HepG2 (cell line): ENCODE measurements around the gene PLK2. TPM values are rescaled to one million over a fixed set of nuclear protein-coding genes. Genes with fewer than 3 reads are reported as not detected.

Experiments
- ATAC-seq: fragments of 200-7000 bp; cut with Tn5 transposase; 3 replicates; pipeline ENCODE4 v1.9.1; 2020; ENCODE audit warnings: mild to moderate bottlenecking, moderate library complexity
- BruUV-seq: library from RNA; stranded (reverse); fragments of 400-500 nt; replicated peaks from 2 replicates; lab custom pipeline; 2021; lab: Mats Ljungman, UMichigan
- CTCF ChIA-PET: fragments of 300-600 bp; formaldehyde crosslinking; extraction: SDS; loops from one replicate; lab custom pipeline; 2021; ENCODE audit warnings: low total read pairs, inconsistent platforms, low intra/inter-chr PET ratio; lab: Yijun Ruan, JAX
- POLR2A ChIA-PET: fragments of 350-600 bp; sonication (Branson Sonifier 250); formaldehyde crosslinking; loops from one replicate; lab custom pipeline; 2020; ENCODE audit warnings: antibody characterized with exemption, inconsistent platforms; lab: Yijun Ruan, JAX
- DNase-seq: peaks from one replicate; pipeline ENCODE4 v3.0.0-alpha.2; 2015; ENCODE audit warnings: low spot score
- FAIRE-seq: peaks from 3 replicates; lab custom pipeline; 2011; peaks lifted over from hg19 to GRCh38; lab: Jason Lieb, UNC
- H2AFZ ChIP-seq: one replicate; pipeline ENCODE4 v1.6.1; 2011; ENCODE audit warnings: low read length, inconsistent platforms
- H3K27ac ChIP-seq: fragments of 300-600 bp; 3 replicates; pipeline ENCODE4 v1.8.0; 2011; ENCODE audit warnings: mixed run types, mild to moderate bottlenecking, mixed read lengths, low read length, inconsistent platforms; ENCODE audit not compliant: insufficient read depth; ENCODE audit errors: extremely low read length
- H3K27me3 ChIP-seq, 2 experiments: fragments of 200-600 bp in 1 of 2; 2 replicates in 1 of 2; 3 replicates in 1 of 2; pipeline versions ENCODE4 v1.6.0 to v1.8.0; 2011; ENCODE audit warnings: low read length in 2 of 2, mild to moderate bottlenecking in 2 of 2, moderate library complexity in 2 of 2, inconsistent platforms in 1 of 2; ENCODE audit not compliant: insufficient read depth in 2 of 2, control insufficient read depth in 1 of 2
- H3K36me3 ChIP-seq, 2 experiments: fragments of 200-600 bp in 1 of 2; replicated peaks in 1 of 2; 2 replicates in 1 of 2; 3 replicates in 1 of 2; pipeline versions ENCODE4 v1.5.1 to v1.8.0; 2011; ENCODE audit warnings: low read length in 2 of 2, inconsistent platforms in 1 of 2; ENCODE audit not compliant: insufficient read depth in 2 of 2, control insufficient read depth in 1 of 2
- H3K4me1 ChIP-seq: 2 replicates; pipeline ENCODE4 v1.5.1; 2012; ENCODE audit warnings: low read length, inconsistent platforms; ENCODE audit not compliant: insufficient read depth
- H3K4me2 ChIP-seq: 2 replicates; pipeline ENCODE4 v1.6.0; 2011; ENCODE audit warnings: low read depth, low read length, inconsistent platforms
- H3K4me3 ChIP-seq, 3 experiments: fragments of 200-600 bp in 1 of 3; sonication (generic), shearing (Covaris generic) in 1 of 3; replicated peaks in 1 of 3; 2 replicates each; pipeline ENCODE4 v1.5.1; 2011 to 2016; ENCODE audit warnings: low read length in 3 of 3, inconsistent platforms in 2 of 3, low read depth in 2 of 3, mild to moderate bottlenecking in 2 of 3, control low read depth in 1 of 3, mixed read lengths in 1 of 3; ENCODE audit not compliant: insufficient read depth in 1 of 3
- H3K79me2 ChIP-seq: one replicate; pipeline ENCODE4 v1.6.1; 2011; ENCODE audit warnings: low read length, inconsistent platforms; ENCODE audit not compliant: insufficient read depth
- H3K9ac ChIP-seq: 2 replicates; pipeline ENCODE4 v1.6.0; 2011; ENCODE audit warnings: mild to moderate bottlenecking, low read depth, low read length, inconsistent platforms; ENCODE audit not compliant: insufficient read depth
- H3K9me3 ChIP-seq: 2 replicates; pipeline ENCODE4 v1.5.1; 2012; ENCODE audit warnings: mild to moderate bottlenecking, low read length
- H4K20me1 ChIP-seq: 2 replicates; pipeline ENCODE4 v1.6.0; 2011; ENCODE audit warnings: inconsistent platforms, mild to moderate bottlenecking, low read length, moderate library complexity; ENCODE audit not compliant: insufficient read depth
- GZF1 ChIP-seq: sonication (generic); formaldehyde crosslinking; IDR thresholded peaks from 2 replicates; pipeline ENCODE4 v1.5.1; 2020; ENCODE audit warnings: mild to moderate bottlenecking, missing genetic modification reagents
- JDP2 ChIP-seq: sonication (generic); formaldehyde crosslinking; IDR thresholded peaks from 2 replicates; pipeline ENCODE4 v1.8.1; 2022; ENCODE audit warnings: missing genetic modification reagents, borderline replicate concordance
- ZNF292 ChIP-seq: sonication (generic); formaldehyde crosslinking; IDR thresholded peaks from 2 replicates; pipeline ENCODE4 v1.8.1; 2022; ENCODE audit warnings: mild to moderate bottlenecking, low read depth, missing genetic modification reagents, borderline replicate concordance
- ZNF83 ChIP-seq: sonication (generic); formaldehyde crosslinking; IDR thresholded peaks from 2 replicates; pipeline ENCODE4 v1.4.0; 2020; ENCODE audit warnings: missing genetic modification reagents, mild to moderate bottlenecking, borderline replicate concordance
- WGBS: methylation state at CpG from one replicate; pipeline ENCODE4 v1.1.6; 2017; ENCODE audit warnings: low lambda C conversion rate; 5-methylcytosine and 5-hydroxymethylcytosine counted together
- in situ Hi-C: cut with HindIII; loops from 2 replicates; pipeline ENCODE4 v1.10.0; 2017; ENCODE audit warnings: low pct_unique_long_range_greater_than_20kb; ENCODE audit not compliant: extremely low pct_ligation_motif_present
- intact Hi-C: fragments of 100-400 bp; cut with micrococcal nuclease; formaldehyde crosslinking; loops from one replicate; pipeline ENCODE4 v1.10.0; 2022; ENCODE audit not compliant: unreplicated experiment
- polyA plus RNA-seq, 8 experiments: library from polyadenylated mRNA; depleted of rRNA in 3 of 8; stranded (reverse) in 7 of 8; unstranded in 1 of 8; fragments of >200 nt; fragmentation: Illumina TruSeq in 4 of 8; extraction: Trizol in 4 of 8; gene quantifications; 2 replicates each; pipeline versions ENCODE4 v1.2.1 to v1.2.3, GENCODE V29; 2011 to 2016; ENCODE audit warnings: low read depth in 4 of 8, missing spikeins in 1 of 8, mixed read lengths in 1 of 8; ENCODE audit not compliant: insufficient read depth in 1 of 8
- total RNA-seq, 5 experiments: library from RNA; depleted of rRNA; stranded (reverse); fragments of >200 nt; fragmentation: Illumina TruSeq; extraction: Trizol; gene quantifications; 2 replicates each; pipeline ENCODE4 v1.2.3, GENCODE V29; 2016; ENCODE audit warnings: low read depth in 1 of 5

The PLK2 gene
- total and polyA plus RNA-seq, 2 of the 13 experiments (the other 11 are each of a cell fraction or from before 2014, with no cell fraction given), result 9.6 to 29.6 TPM

DNA sequence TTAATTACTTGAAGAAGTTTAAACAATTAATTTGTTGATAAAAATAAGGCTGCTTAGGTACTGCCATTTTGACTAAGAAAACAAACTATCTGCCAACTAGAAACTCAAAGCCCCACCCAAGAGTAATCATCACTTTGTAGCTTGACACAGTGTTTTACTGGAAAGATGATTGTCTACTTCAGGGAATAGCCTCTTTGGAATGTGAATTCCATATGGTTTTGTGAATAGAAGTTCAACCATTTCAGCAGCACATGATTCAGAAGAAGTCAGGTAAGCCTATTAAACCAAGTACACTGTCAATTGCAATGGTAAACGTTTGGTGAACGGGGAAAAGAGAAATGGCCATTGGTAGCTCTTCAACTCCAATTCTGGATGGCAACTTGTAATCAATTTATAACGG is 55.2 kb downstream of the PLK2 start:
- 5% methylated on average over 3 of the region's 3 CpGs for WGBS
- H3K27me3 ChIP-seq, result no peaks in the 10 kb centered on the region; a peak in 1 of 5 replicates
- POLR2A ChIA-PET, result no interaction called here
- no peak overlapping the region for H2AFZ ChIP-seq
- ATAC-seq (no peak), DNase-seq (no peak), FAIRE-seq (no peak)
- H3K27ac ChIP-seq, result no peak overlapping the region
- H3K9me3 ChIP-seq, result no peaks in the 10 kb centered on the region
- H4K20me1 ChIP-seq, result no peaks in the 10 kb centered on the region
- H3K4me3 ChIP-seq, result no peak overlapping the region
- no peaks in the 10 kb centered on the region for H3K36me3 ChIP-seq
- in situ Hi-C loops (no loop called here), intact Hi-C loops (no loop called here)
- TF ChIP-seq JDP2 (CRISPR knock-in tag), result no peak
- TF ChIP-seq GZF1 (CRISPR knock-in tag), result no peak
- TF ChIP-seq ZNF83 (CRISPR knock-in tag), result no peak
- TF ChIP-seq ZNF292 (CRISPR knock-in tag), result no peak
- CTCF ChIA-PET, result no interaction called here
- H3K4me2 ChIP-seq, result no peak overlapping the region
- H3K4me1 ChIP-seq, result no peaks in the 10 kb centered on the region
- no peaks in the 10 kb centered on the region for H3K79me2 ChIP-seq
- no TSS peak for BruUV-seq
- no peak overlapping the region for H3K9ac ChIP-seq

Other genes with a start within 250 kb of the PLK2 start
- gene GAPT, start 31.3 kb upstream of the PLK2 start, total RNA-seq (2016; rRNA removed; fragmentation: Illumina TruSeq; extraction: Trizol), result not detected in 2 replicates
- not detected in 2 replicates for gene GAPT, start 31.3 kb upstream of the PLK2 start, polyA plus RNA-seq (2011; rRNA removed)
- not detected in 2 replicates for gene RAB3C, start 123.0 kb upstream of the PLK2 start, total RNA-seq (2016; rRNA removed; fragmentation: Illumina TruSeq; extraction: Trizol)
- gene RAB3C, start 123.0 kb upstream of the PLK2 start, polyA plus RNA-seq (2011; rRNA removed), result 0.05 TPM in 1 of 2 replicates, not detected in the other